ENCODE results near the gene TEAD1.
A peak's percentile ranks its signal among the peaks of the same experiment; 100 is the strongest.

TEAD1 gene

GRCh38 chr11:12715131-12715530 lies 40.9 kb downstream of the TEAD1 start:
- no peak overlapping the region for H3K4me3 ChIP-seq (ENCODE audit: low read depth, low read length)
- TF ChIP-seq CTCF (IDR thresholded peaks at IDR 0.05; ENCODE audit: borderline replicate concordance, insufficient read depth, low read depth, low read length), result no peak

GRCh38 chr11:12715941-12716340 lies 41.7 kb downstream of the TEAD1 start:
- peak overlapping the region; percentile 18 for H3K4me3 ChIP-seq (ENCODE audit: low read depth, low read length)
- no peak for TF ChIP-seq CTCF (IDR thresholded peaks at IDR 0.05; ENCODE audit: borderline replicate concordance, insufficient read depth, low read depth, low read length)

GRCh38 chr11:12716816-12717215 lies 42.6 kb downstream of the TEAD1 start:
- no peak for TF ChIP-seq CTCF (IDR thresholded peaks at IDR 0.05; ENCODE audit: borderline replicate concordance, insufficient read depth, low read depth, low read length)
- H3K4me3 ChIP-seq (ENCODE audit: low read depth, low read length), result no peak overlapping the region

GRCh38 chr11:12717851-12718291 lies 43.6 kb downstream of the TEAD1 start:
- H3K4me3 ChIP-seq (ENCODE audit: low read depth, low read length), result no peak overlapping the region
- TF ChIP-seq CTCF (IDR thresholded peaks at IDR 0.05; ENCODE audit: borderline replicate concordance, insufficient read depth, low read depth, low read length), result no peak

- H3K4me3 ChIP-seq (ENCODE audit: low read depth, low read length), result no peak overlapping the region
- no peak for TF ChIP-seq CTCF (IDR thresholded peaks at IDR 0.05; ENCODE audit: borderline replicate concordance, insufficient read depth, low read depth, low read length)
Observed at GRCh38 chr11:12719221-12719620, 45.0 kb downstream of the TEAD1 start.

- TF ChIP-seq CTCF (IDR thresholded peaks at IDR 0.05; ENCODE audit: borderline replicate concordance, insufficient read depth, low read depth, low read length), result no peak
- H3K4me3 ChIP-seq (ENCODE audit: low read depth, low read length), result no peak overlapping the region
Observed at GRCh38 chr11:12721816-12722604, 47.8 kb downstream of the TEAD1 start.

All from GM12875 (cell line).